HEK293 (cell line): Measurements from ENCODE around the gene C1QL4.
"Not testable (repeated sequence)": the region's sequence is repeated elsewhere in the genome, so short reads cannot be mapped to it uniquely, and the experiment has no call there.

Experiments
- KLF10 ChIP-seq: fragments of 450-650 bp; IDR thresholded peaks from 2 replicates; pipeline ENCODE4 v1.5.1; 2018; ENCODE audit warnings: missing biosample characterization, mild to moderate bottlenecking, missing genetic modification characterization
- ZNF404 ChIP-seq: fragments of 450-650 bp; formaldehyde crosslinking; IDR thresholded peaks from 2 replicates; pipeline ENCODE4 v1.5.1; 2017; ENCODE audit warnings: missing biosample characterization, missing genetic modification characterization
- TF ChIP-seq, protein P1 (sequence below): fragments of 450-650 bp; formaldehyde crosslinking; IDR thresholded peaks from 2 replicates; pipeline ENCODE4 v1.5.1; 2016; ENCODE audit warnings: missing biosample characterization, missing genetic modification characterization

DNA sequence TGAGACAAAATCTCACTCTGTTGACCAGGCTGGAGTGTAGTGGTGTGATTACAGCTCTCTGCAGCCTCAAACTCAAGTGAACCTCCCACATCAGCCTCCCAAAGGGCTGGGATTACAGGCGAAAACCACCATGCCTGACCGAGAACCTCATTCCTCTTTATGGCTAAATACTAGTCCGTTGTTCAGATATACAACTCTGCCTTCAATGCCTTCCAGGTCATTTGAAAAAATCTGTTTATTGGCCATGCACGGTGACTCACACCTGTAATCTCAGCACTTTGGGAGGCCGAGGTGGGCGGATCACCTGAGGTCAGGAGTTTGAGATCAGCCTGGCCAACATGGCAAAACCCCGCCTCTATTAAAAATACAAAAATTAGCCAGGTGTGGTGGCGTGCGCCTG, 43.2 kb upstream of the C1QL4 start:
- TF ChIP-seq KLF10; ZNF404 (tag by site-specific recombination): not testable (repeated sequence)
- TF ChIP-seq, protein P1, sequence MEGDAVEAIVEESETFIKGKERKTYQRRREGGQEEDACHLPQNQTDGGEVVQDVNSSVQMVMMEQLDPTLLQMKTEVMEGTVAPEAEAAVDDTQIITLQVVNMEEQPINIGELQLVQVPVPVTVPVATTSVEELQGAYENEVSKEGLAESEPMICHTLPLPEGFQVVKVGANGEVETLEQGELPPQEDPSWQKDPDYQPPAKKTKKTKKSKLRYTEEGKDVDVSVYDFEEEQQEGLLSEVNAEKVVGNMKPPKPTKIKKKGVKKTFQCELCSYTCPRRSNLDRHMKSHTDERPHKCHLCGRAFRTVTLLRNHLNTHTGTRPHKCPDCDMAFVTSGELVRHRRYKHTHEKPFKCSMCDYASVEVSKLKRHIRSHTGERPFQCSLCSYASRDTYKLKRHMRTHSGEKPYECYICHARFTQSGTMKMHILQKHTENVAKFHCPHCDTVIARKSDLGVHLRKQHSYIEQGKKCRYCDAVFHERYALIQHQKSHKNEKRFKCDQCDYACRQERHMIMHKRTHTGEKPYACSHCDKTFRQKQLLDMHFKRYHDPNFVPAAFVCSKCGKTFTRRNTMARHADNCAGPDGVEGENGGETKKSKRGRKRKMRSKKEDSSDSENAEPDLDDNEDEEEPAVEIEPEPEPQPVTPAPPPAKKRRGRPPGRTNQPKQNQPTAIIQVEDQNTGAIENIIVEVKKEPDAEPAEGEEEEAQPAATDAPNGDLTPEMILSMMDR (tag by site-specific recombination), result not testable (repeated sequence)
